ENCODE results near the gene EPHA1.

The EPHA1 gene

DNA sequence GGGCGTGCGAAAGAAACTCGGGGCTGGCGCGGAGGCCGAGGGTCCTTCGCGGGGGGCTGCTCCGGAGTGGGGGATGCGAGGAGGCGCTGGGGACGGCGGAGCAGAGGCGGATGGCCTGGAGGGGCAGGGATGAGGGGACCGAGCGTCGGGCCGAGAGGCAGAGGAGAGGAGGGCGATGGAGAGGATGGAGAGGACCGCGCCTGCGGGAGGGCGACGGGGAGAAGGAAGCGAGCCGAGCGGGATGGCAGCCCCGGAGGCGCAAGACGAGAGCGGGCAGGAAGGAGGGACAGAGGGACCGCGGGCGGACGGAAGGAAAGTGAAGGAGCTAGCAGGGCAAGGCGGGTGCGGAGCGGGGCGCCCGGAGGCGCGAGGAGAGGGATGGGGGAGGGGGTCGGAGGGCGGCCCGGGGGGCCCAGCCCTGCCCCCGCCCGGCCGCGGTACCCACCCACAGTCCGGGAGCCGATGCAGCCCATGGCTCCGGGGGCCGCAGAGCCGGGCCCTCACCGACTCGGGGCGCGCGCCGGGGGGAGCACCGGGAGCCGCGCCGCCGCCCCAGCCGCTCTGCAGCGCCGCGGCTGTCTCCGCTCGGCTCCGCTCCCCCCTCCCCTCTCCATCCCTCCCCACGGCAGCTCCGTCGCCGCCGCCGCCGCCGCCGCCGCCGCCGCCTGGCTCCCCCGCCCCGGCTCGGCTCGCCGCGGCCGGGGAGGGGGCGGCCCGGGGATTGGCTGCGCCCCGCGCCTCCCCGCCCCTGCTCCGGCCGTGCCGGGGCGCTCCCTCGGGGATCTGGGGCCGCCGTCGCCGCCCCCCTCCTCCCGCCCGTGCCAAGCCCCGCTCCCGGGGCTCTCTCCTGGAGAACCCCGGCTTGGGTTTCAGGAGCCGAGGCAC, 46.3 kb downstream of the EPHA1 start, which contains the start of gene FAM131B (continued):
- TF ChIP-seq ZNF560 (tag by site-specific recombination; IDR thresholded peaks at IDR 0.05; ENCODE audit: borderline replicate concordance) (no peak), ZNF133 (tag by site-specific recombination; IDR thresholded peaks at IDR 0.05) (no peak), ZNF121 (tag by site-specific recombination; IDR thresholded peaks at IDR 0.05) (no peak), ZNF658 (tag by site-specific recombination; IDR thresholded peaks at IDR 0.05) (no peak), ZNF223 (tag by site-specific recombination; IDR thresholded peaks at IDR 0.05) (no peak), KLF8 (tag by site-specific recombination; IDR thresholded peaks at IDR 0.05) (peak; percentile 69; the same call in 1 of the 2 replicates), ZNF664 (tag by site-specific recombination; IDR thresholded peaks at IDR 0.05) (no peak), TRIM28 (IDR thresholded peaks at IDR 0.05; ENCODE audit: borderline replicate concordance, low read length) (no peak), ZFP69B (tag by site-specific recombination; IDR thresholded peaks at IDR 0.05) (no peak), PRDM1 (tag by site-specific recombination; IDR thresholded peaks at IDR 0.05) (no peak), OSR2 (tag by site-specific recombination; IDR thresholded peaks at IDR 0.05) (no peak), ZBTB8A (tag by site-specific recombination; IDR thresholded peaks at IDR 0.05) (peak; percentile 75), ZNF37A (tag by site-specific recombination; IDR thresholded peaks at IDR 0.05) (no peak), KLF7 (tag by site-specific recombination; IDR thresholded peaks at IDR 0.05; ENCODE audit: borderline replicate concordance) (no peak), ZNF221 (tag by site-specific recombination; IDR thresholded peaks at IDR 0.05; ENCODE audit: borderline replicate concordance) (no peak), ZSCAN23 (tag by site-specific recombination; IDR thresholded peaks at IDR 0.05) (no peak), ZNF555 (tag by site-specific recombination; conservative IDR thresholded peaks at IDR 0.05) (no peak), ZNF184 (tag by site-specific recombination; IDR thresholded peaks at IDR 0.05) (no peak), ZNF416 (tag by site-specific recombination; IDR thresholded peaks at IDR 0.05) (no peak), ZNF404 (tag by site-specific recombination; IDR thresholded peaks at IDR 0.05) (no peak)
- TF ChIP-seq, protein P1, sequence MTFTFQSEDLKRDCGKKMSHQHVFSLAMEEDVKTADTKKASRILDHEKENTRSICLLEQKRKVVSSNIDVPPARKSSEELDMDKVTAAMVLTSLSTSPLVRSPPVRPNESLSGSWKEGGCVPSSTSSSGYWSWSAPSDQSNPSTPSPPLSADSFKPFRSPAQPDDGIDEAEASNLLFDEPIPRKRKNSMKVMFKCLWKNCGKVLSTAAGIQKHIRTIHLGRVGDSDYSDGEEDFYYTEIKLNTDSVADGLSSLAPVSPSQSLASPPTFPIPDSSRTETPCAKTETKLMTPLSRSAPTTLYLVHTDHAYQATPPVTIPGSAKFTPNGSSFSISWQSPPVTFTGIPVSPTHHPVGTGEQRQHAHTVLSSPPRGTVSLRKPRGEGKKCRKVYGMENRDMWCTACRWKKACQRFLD (tag by site-specific recombination; IDR thresholded peaks at IDR 0.05), result no peak
- TF ChIP-seq, protein P2, sequence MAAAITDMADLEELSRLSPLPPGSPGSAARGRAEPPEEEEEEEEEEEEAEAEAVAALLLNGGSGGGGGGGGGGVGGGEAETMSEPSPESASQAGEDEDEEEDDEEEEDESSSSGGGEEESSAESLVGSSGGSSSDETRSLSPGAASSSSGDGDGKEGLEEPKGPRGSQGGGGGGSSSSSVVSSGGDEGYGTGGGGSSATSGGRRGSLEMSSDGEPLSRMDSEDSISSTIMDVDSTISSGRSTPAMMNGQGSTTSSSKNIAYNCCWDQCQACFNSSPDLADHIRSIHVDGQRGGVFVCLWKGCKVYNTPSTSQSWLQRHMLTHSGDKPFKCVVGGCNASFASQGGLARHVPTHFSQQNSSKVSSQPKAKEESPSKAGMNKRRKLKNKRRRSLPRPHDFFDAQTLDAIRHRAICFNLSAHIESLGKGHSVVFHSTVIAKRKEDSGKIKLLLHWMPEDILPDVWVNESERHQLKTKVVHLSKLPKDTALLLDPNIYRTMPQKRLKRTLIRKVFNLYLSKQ (tag by site-specific recombination; IDR thresholded peaks at IDR 0.05; ENCODE audit: borderline replicate concordance), result no peak
- TF ChIP-seq, protein P3, sequence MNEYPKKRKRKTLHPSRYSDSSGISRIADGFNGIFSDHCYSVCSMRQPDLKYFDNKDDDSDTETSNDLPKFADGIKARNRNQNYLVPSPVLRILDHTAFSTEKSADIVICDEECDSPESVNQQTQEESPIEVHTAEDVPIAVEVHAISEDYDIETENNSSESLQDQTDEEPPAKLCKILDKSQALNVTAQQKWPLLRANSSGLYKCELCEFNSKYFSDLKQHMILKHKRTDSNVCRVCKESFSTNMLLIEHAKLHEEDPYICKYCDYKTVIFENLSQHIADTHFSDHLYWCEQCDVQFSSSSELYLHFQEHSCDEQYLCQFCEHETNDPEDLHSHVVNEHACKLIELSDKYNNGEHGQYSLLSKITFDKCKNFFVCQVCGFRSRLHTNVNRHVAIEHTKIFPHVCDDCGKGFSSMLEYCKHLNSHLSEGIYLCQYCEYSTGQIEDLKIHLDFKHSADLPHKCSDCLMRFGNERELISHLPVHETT (tag by site-specific recombination; IDR thresholded peaks at IDR 0.05), result no peak
- TF ChIP-seq, protein P4, sequence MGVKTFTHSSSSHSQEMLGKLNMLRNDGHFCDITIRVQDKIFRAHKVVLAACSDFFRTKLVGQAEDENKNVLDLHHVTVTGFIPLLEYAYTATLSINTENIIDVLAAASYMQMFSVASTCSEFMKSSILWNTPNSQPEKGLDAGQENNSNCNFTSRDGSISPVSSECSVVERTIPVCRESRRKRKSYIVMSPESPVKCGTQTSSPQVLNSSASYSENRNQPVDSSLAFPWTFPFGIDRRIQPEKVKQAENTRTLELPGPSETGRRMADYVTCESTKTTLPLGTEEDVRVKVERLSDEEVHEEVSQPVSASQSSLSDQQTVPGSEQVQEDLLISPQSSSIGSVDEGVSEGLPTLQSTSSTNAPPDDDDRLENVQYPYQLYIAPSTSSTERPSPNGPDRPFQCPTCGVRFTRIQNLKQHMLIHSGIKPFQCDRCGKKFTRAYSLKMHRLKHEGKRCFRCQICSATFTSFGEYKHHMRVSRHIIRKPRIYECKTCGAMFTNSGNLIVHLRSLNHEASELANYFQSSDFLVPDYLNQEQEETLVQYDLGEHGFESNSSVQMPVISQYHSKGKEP (tag by site-specific recombination; IDR thresholded peaks at IDR 0.05), result no peak
- TF ChIP-seq, protein P5, sequence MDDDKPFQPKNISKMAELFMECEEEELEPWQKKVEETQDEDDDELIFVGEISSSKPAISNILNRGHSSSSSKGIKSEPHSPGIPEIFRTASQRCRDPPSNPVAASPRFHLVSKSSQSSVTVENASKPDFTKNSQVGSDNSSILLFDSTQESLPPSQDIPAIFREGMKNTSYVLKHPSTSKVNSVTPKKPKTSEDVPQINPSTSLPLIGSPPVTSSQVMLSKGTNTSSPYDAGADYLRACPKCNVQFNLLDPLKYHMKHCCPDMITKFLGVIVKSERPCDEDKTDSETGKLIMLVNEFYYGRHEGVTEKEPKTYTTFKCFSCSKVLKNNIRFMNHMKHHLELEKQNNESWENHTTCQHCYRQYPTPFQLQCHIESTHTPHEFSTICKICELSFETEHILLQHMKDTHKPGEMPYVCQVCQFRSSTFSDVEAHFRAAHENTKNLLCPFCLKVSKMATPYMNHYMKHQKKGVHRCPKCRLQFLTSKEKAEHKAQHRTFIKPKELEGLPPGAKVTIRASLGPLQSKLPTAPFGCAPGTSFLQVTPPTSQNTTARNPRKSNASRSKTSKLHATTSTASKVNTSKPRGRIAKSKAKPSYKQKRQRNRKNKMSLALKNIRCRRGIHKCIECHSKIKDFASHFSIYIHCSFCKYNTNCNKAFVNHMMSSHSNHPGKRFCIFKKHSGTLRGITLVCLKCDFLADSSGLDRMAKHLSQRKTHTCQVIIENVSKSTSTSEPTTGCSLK (tag by site-specific recombination; IDR thresholded peaks at IDR 0.05), result no peak
- TF ChIP-seq, protein P6, sequence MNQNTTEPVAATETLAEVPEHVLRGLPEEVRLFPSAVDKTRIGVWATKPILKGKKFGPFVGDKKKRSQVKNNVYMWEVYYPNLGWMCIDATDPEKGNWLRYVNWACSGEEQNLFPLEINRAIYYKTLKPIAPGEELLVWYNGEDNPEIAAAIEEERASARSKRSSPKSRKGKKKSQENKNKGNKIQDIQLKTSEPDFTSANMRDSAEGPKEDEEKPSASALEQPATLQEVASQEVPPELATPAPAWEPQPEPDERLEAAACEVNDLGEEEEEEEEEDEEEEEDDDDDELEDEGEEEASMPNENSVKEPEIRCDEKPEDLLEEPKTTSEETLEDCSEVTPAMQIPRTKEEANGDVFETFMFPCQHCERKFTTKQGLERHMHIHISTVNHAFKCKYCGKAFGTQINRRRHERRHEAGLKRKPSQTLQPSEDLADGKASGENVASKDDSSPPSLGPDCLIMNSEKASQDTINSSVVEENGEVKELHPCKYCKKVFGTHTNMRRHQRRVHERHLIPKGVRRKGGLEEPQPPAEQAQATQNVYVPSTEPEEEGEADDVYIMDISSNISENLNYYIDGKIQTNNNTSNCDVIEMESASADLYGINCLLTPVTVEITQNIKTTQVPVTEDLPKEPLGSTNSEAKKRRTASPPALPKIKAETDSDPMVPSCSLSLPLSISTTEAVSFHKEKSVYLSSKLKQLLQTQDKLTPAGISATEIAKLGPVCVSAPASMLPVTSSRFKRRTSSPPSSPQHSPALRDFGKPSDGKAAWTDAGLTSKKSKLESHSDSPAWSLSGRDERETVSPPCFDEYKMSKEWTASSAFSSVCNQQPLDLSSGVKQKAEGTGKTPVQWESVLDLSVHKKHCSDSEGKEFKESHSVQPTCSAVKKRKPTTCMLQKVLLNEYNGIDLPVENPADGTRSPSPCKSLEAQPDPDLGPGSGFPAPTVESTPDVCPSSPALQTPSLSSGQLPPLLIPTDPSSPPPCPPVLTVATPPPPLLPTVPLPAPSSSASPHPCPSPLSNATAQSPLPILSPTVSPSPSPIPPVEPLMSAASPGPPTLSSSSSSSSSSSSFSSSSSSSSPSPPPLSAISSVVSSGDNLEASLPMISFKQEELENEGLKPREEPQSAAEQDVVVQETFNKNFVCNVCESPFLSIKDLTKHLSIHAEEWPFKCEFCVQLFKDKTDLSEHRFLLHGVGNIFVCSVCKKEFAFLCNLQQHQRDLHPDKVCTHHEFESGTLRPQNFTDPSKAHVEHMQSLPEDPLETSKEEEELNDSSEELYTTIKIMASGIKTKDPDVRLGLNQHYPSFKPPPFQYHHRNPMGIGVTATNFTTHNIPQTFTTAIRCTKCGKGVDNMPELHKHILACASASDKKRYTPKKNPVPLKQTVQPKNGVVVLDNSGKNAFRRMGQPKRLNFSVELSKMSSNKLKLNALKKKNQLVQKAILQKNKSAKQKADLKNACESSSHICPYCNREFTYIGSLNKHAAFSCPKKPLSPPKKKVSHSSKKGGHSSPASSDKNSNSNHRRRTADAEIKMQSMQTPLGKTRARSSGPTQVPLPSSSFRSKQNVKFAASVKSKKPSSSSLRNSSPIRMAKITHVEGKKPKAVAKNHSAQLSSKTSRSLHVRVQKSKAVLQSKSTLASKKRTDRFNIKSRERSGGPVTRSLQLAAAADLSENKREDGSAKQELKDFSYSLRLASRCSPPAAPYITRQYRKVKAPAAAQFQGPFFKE (tag by site-specific recombination; IDR thresholded peaks at IDR 0.05; ENCODE audit: borderline replicate concordance), result no peak

Data from HEK293 (cell line).